T-helper 1 cell treated with Interleukin-12 subunit alpha and Interleukin-12 subunit beta and Interleukin-4 antibody, amounts not matched to agents 30 μg/mL and 1 μg/mL, for 36 hours (primary cell): ENCODE measurements around the gene LMO3.

Experiments
- H3K27ac Mint-ChIP-seq: one replicate; pipeline ENCODE4 v1.8.0; 2021; ENCODE audit warnings: mild to moderate bottlenecking, mixed read lengths
- H3K27me3 Mint-ChIP-seq: one replicate; pipeline ENCODE4 v1.8.0; 2021; ENCODE audit warnings: low read depth, mixed read lengths
- H3K36me3 Mint-ChIP-seq: one replicate; pipeline ENCODE4 v1.8.0; 2021; ENCODE audit warnings: low read depth, mixed read lengths
- H3K4me1 Mint-ChIP-seq: one replicate; pipeline ENCODE4 v1.8.0; 2021; ENCODE audit warnings: low read depth, mixed read lengths
- H3K4me3 Mint-ChIP-seq: one replicate; pipeline ENCODE4 v1.8.0; 2021; ENCODE audit warnings: mild to moderate bottlenecking, moderate library complexity, mixed read lengths
- H3K9me3 Mint-ChIP-seq: one replicate; pipeline ENCODE4 v1.8.0; 2021; ENCODE audit warnings: mixed read lengths

Gene LMO3

GRCh38 chr12:16586350-16587109, 19.4 kb downstream of the LMO3 start:
- Mint-ChIP-seq H3K27ac (no peak overlapping the region), H3K36me3 (no peaks in the 10 kb centered on the region), H3K9me3 (no peaks in the 10 kb centered on the region), H3K4me1 (no peaks in the 10 kb centered on the region), H3K27me3 (no peaks in the 10 kb centered on the region), H3K4me3 (no peak overlapping the region)

GRCh38 chr12:16585781-16586180, 20.2 kb downstream of the LMO3 start:
- H3K36me3 Mint-ChIP-seq = no peaks in the 10 kb centered on the region
- H3K4me1 Mint-ChIP-seq = no peaks in the 10 kb centered on the region

GRCh38 chr12:16583969-16584745, 21.8 kb downstream of the LMO3 start:
- Mint-ChIP-seq H3K9me3 (no peaks in the 10 kb centered on the region), H3K4me1 (no peaks in the 10 kb centered on the region), H3K36me3 (no peaks in the 10 kb centered on the region), H3K4me3 (no peak overlapping the region), H3K27me3 (no peaks in the 10 kb centered on the region), H3K27ac (no peak overlapping the region)

More at GRCh38 chr12:16585781-16586180, 20.2 kb downstream of the LMO3 start:
- H3K27me3 Mint-ChIP-seq = no peaks in the 10 kb centered on the region
- no peak overlapping the region for H3K4me3 Mint-ChIP-seq
- H3K27ac Mint-ChIP-seq = no peak overlapping the region
- no peaks in the 10 kb centered on the region for H3K9me3 Mint-ChIP-seq

GRCh38 chr12:16581416-16581815, 24.5 kb downstream of the LMO3 start:
- Mint-ChIP-seq H3K4me1 (no peaks in the 10 kb centered on the region), H3K27ac (no peak overlapping the region), H3K4me3 (no peak overlapping the region), H3K36me3 (no peaks in the 10 kb centered on the region), H3K27me3 (no peaks in the 10 kb centered on the region), H3K9me3 (no peaks in the 10 kb centered on the region)

GRCh38 chr12:16579041-16579440, 26.9 kb downstream of the LMO3 start:
- Mint-ChIP-seq H3K9me3 (peaks cover 2% of the 10 kb centered on the region), H3K4me1 (no peaks in the 10 kb centered on the region), H3K27ac (no peak overlapping the region), H3K27me3 (no peaks in the 10 kb centered on the region), H3K4me3 (no peak overlapping the region), H3K36me3 (no peaks in the 10 kb centered on the region)

- peaks cover 5% of the 10 kb centered on the region for H3K9me3 Mint-ChIP-seq
- no peaks in the 10 kb centered on the region for H3K36me3 Mint-ChIP-seq
- H3K4me3 Mint-ChIP-seq = no peak overlapping the region
- H3K27ac Mint-ChIP-seq = no peak overlapping the region
- no peaks in the 10 kb centered on the region for H3K4me1 Mint-ChIP-seq
- no peaks in the 10 kb centered on the region for H3K27me3 Mint-ChIP-seq
Observed at GRCh38 chr12:16573398-16574077, 32.4 kb downstream of the LMO3 start.

GRCh38 chr12:16568873-16569272, 37.1 kb downstream of the LMO3 start:
- Mint-ChIP-seq H3K4me3 (no peak overlapping the region), H3K9me3 (peaks cover 9% of the 10 kb centered on the region), H3K36me3 (no peaks in the 10 kb centered on the region), H3K27me3 (no peaks in the 10 kb centered on the region), H3K4me1 (no peaks in the 10 kb centered on the region), H3K27ac (no peak overlapping the region)

- no peak overlapping the region for H3K27ac Mint-ChIP-seq
- H3K4me3 Mint-ChIP-seq = no peak overlapping the region
Observed at GRCh38 chr12:16564675-16565074, 41.3 kb downstream of the LMO3 start.

GRCh38 chr12:16563504-16563903, 42.5 kb downstream of the LMO3 start:
- H3K4me1 Mint-ChIP-seq = no peaks in the 10 kb centered on the region
- no peak overlapping the region for H3K27ac Mint-ChIP-seq
- peaks cover 15% of the 10 kb centered on the region for H3K9me3 Mint-ChIP-seq
- H3K4me3 Mint-ChIP-seq = no peak overlapping the region
- H3K36me3 Mint-ChIP-seq = no peaks in the 10 kb centered on the region
- H3K27me3 Mint-ChIP-seq = no peaks in the 10 kb centered on the region

More at GRCh38 chr12:16564675-16565074, 41.3 kb downstream of the LMO3 start:
- Mint-ChIP-seq H3K9me3 (peaks cover 15% of the 10 kb centered on the region), H3K36me3 (no peaks in the 10 kb centered on the region), H3K27me3 (no peaks in the 10 kb centered on the region), H3K4me1 (no peaks in the 10 kb centered on the region)

GRCh38 chr12:16562921-16563320, 43.0 kb downstream of the LMO3 start:
- H3K4me1 Mint-ChIP-seq = no peaks in the 10 kb centered on the region
- no peak overlapping the region for H3K27ac Mint-ChIP-seq
- no peaks in the 10 kb centered on the region for H3K36me3 Mint-ChIP-seq
- no peaks in the 10 kb centered on the region for H3K27me3 Mint-ChIP-seq
- H3K9me3 Mint-ChIP-seq = peaks cover 15% of the 10 kb centered on the region
- H3K4me3 Mint-ChIP-seq = no peak overlapping the region

- no peaks in the 10 kb centered on the region for H3K4me1 Mint-ChIP-seq
- no peak overlapping the region for H3K27ac Mint-ChIP-seq
- no peaks in the 10 kb centered on the region for H3K27me3 Mint-ChIP-seq
- H3K4me3 Mint-ChIP-seq = no peak overlapping the region
- H3K36me3 Mint-ChIP-seq = no peaks in the 10 kb centered on the region
- H3K9me3 Mint-ChIP-seq = peaks cover 15% of the 10 kb centered on the region
Observed at GRCh38 chr12:16562435-16562834, 43.5 kb downstream of the LMO3 start.

- Mint-ChIP-seq H3K4me3 (no peak overlapping the region), H3K9me3 (peaks cover 11% of the 10 kb centered on the region), H3K27ac (no peak overlapping the region), H3K4me1 (no peaks in the 10 kb centered on the region), H3K27me3 (no peaks in the 10 kb centered on the region), H3K36me3 (no peaks in the 10 kb centered on the region)
Observed at GRCh38 chr12:16560273-16560672, 45.7 kb downstream of the LMO3 start.

GRCh38 chr12:16555630-16556029, 50.3 kb downstream of the LMO3 start:
- H3K4me3 Mint-ChIP-seq = no peak overlapping the region
- H3K9me3 Mint-ChIP-seq = no peaks in the 10 kb centered on the region
- H3K4me1 Mint-ChIP-seq = no peaks in the 10 kb centered on the region
- H3K27me3 Mint-ChIP-seq = no peaks in the 10 kb centered on the region
- H3K27ac Mint-ChIP-seq = no peak overlapping the region
- no peaks in the 10 kb centered on the region for H3K36me3 Mint-ChIP-seq

GRCh38 chr12:16553457-16553856, 52.5 kb downstream of the LMO3 start:
- Mint-ChIP-seq H3K4me3 (no peak overlapping the region), H3K36me3 (no peaks in the 10 kb centered on the region), H3K4me1 (no peaks in the 10 kb centered on the region), H3K9me3 (no peaks in the 10 kb centered on the region), H3K27ac (no peak overlapping the region), H3K27me3 (no peaks in the 10 kb centered on the region)

- H3K36me3 Mint-ChIP-seq = no peaks in the 10 kb centered on the region
- no peaks in the 10 kb centered on the region for H3K9me3 Mint-ChIP-seq
- no peak overlapping the region for H3K27ac Mint-ChIP-seq
- no peak overlapping the region for H3K4me3 Mint-ChIP-seq
- no peaks in the 10 kb centered on the region for H3K27me3 Mint-ChIP-seq
- H3K4me1 Mint-ChIP-seq = no peaks in the 10 kb centered on the region
Observed at GRCh38 chr12:16552301-16552700, 53.7 kb downstream of the LMO3 start.
